Smooth muscle cell (in vitro differentiated cells): ENCODE results near the gene AGTRAP. TPM values are rescaled to one million over a fixed set of nuclear protein-coding genes. Genes with fewer than 3 reads are reported as not detected.

Experiments used
- DNase-seq: peaks from one replicate; lab custom pipeline; 2025; ENCODE audit not compliant: unreplicated experiment; lab: John Stamatoyannopoulos, UW
- H2AFZ ChIP-seq: fragments of 200-600 bp; sonication (generic); 2 replicates; pipeline ENCODE4 v1.6.0; 2016; ENCODE audit warnings: antibody characterized with exemption, low read depth, mild to moderate bottlenecking
- H3F3A ChIP-seq: fragments of 200-600 bp; sonication (generic); 2 replicates; pipeline ENCODE4 v1.6.0; 2017; ENCODE audit warnings: antibody characterized with exemption, low read depth
- H3K27ac ChIP-seq: fragments of 200-600 bp; sonication (generic); 2 replicates; pipeline ENCODE4 v1.5.1; 2016; ENCODE audit warnings: low read depth, mild to moderate bottlenecking
- H3K27me3 ChIP-seq: fragments of 200-600 bp; sonication (generic); 2 replicates; pipeline ENCODE4 v1.6.1; 2016; ENCODE audit warnings: low read depth, mild to moderate bottlenecking
- H3K36me3 ChIP-seq: fragments of 200-600 bp; sonication (generic); 2 replicates; pipeline ENCODE4 v1.5.1; 2016; ENCODE audit warnings: low read depth
- H3K4me1 ChIP-seq: fragments of 200-600 bp; sonication (generic); 2 replicates; pipeline ENCODE4 v1.5.1; 2016; ENCODE audit warnings: low read depth
- H3K4me2 ChIP-seq: fragments of 200-600 bp; sonication (generic); 2 replicates; pipeline ENCODE4 v1.6.0; 2016; ENCODE audit warnings: mild to moderate bottlenecking
- H3K4me3 ChIP-seq: fragments of 200-600 bp; sonication (generic); 2 replicates; pipeline ENCODE4 v1.5.1; 2016; ENCODE audit warnings: mild to moderate bottlenecking
- H3K79me2 ChIP-seq: fragments of 200-600 bp; sonication (generic); 2 replicates; pipeline ENCODE4 v1.6.0; 2016; ENCODE audit warnings: low read depth, mild to moderate bottlenecking
- H3K9ac ChIP-seq: fragments of 200-600 bp; sonication (generic); 2 replicates; pipeline ENCODE4 v1.6.0; 2016; ENCODE audit warnings: low read depth
- H3K9me3 ChIP-seq: fragments of 200-600 bp; sonication (generic); replicated peaks from 2 replicates; pipeline ENCODE4 v1.5.1; 2016; ENCODE audit warnings: low read depth
- H4K20me1 ChIP-seq: fragments of 200-600 bp; sonication (generic); 2 replicates; pipeline ENCODE4 v1.6.0; 2016; ENCODE audit warnings: low read depth
- WGBS: methylation state at CpG from one replicate; pipeline ENCODE4 v1.1.7; 2016; ENCODE audit warnings: low lambda C conversion rate; 5-methylcytosine and 5-hydroxymethylcytosine counted together
- polyA plus RNA-seq: library from polyadenylated mRNA; unstranded; fragments of >200 nt; fragmentation: Nextera tagmentation; extraction: Ambion mirVana; gene quantifications from 2 replicates; pipeline ENCODE4 v1.2.1, GENCODE V29; 2016
- total RNA-seq: library from RNA; depleted of rRNA; stranded (reverse); fragments of >200 nt; gene quantifications from 2 replicates; pipeline ENCODE4 v1.2.3, GENCODE V29; 2014
- TF ChIP-seq, protein P1 (sequence below): fragments of 200-600 bp; sonication (generic); IDR thresholded peaks from 2 replicates; pipeline ENCODE4 v1.5.1; 2017; ENCODE audit warnings: borderline replicate concordance, mild to moderate bottlenecking, antibody characterized with exemption; ENCODE audit not compliant: insufficient read depth, poor library complexity, severe bottlenecking

AGTRAP gene
- total and polyA plus RNA-seq, 2 experiments from 2014 or later, result 30.9 to 76.8 TPM

DNA sequence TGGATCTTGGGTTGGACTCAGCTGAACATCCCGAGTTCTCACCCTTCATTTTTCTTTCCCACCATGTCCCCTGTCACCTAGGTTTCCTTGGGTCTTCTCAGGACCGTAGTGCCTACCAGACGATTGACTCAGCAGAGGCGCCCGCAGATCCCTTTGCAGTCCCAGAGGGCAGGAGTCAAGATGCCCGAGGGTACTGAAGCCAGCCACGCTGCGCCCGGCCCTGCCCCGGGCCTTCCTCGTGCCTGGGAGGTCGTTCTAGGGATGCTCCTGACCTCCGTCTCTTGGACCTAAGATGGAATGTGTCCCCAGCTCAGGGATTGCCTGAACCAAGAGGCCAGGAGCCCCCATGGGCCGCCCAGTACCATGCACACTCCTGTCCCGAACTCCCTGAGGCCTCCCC, 14.1 kb downstream of the AGTRAP start:
- Histone ChIP-seq H3K27me3 (no peaks in the 10 kb centered on the region), H3K4me2 (no peak overlapping the region), H3F3A (no peaks in the 10 kb centered on the region), H3K9me3 (no peaks in the 10 kb centered on the region), H3K79me2 (no peaks in the 10 kb centered on the region), H4K20me1 (peaks cover 5% of the 10 kb centered on the region), H3K9ac (no peak overlapping the region), H3K27ac (no peak overlapping the region), H3K36me3 (no peaks in the 10 kb centered on the region), H3K4me1 (no peaks in the 10 kb centered on the region), H3K4me3 (no peak overlapping the region), H2AFZ (no peak overlapping the region)
- TF ChIP-seq, protein P1, sequence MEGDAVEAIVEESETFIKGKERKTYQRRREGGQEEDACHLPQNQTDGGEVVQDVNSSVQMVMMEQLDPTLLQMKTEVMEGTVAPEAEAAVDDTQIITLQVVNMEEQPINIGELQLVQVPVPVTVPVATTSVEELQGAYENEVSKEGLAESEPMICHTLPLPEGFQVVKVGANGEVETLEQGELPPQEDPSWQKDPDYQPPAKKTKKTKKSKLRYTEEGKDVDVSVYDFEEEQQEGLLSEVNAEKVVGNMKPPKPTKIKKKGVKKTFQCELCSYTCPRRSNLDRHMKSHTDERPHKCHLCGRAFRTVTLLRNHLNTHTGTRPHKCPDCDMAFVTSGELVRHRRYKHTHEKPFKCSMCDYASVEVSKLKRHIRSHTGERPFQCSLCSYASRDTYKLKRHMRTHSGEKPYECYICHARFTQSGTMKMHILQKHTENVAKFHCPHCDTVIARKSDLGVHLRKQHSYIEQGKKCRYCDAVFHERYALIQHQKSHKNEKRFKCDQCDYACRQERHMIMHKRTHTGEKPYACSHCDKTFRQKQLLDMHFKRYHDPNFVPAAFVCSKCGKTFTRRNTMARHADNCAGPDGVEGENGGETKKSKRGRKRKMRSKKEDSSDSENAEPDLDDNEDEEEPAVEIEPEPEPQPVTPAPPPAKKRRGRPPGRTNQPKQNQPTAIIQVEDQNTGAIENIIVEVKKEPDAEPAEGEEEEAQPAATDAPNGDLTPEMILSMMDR, result no peak
- WGBS, result 98% methylated on average over 15 of the region's 15 CpGs
- DNase-seq, result no peak

DNA sequence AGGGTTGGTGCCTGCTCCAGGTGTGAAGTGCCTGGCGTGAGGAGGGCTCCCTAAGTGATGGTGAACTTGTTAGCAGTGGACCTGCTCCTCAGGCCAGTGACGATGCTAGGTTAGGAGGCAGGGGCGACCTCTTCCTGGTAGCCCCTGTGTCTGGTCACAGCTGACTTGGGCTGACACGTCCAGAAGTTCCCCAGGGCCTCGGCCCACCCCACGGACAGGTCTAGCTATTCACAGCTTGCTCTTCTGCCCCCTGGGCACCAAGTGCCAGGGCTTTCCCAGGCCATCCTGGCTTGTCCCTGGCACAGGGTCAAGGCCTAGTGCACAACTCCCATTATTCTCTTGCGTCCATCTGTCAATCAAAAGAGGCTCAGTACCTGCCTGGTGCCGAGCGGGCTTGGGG, 15.2 kb downstream of the AGTRAP start:
- TF ChIP-seq, protein P1, result no peak
- no peak overlapping the region for H2AFZ ChIP-seq
- H3K9me3 ChIP-seq, result no peaks in the 10 kb centered on the region
- H3K4me1 ChIP-seq, result no peaks in the 10 kb centered on the region
- H3K27ac ChIP-seq, result no peak overlapping the region
- no peak for DNase-seq
- H3K79me2 ChIP-seq, result no peaks in the 10 kb centered on the region
- H3K36me3 ChIP-seq, result no peaks in the 10 kb centered on the region
- H3F3A ChIP-seq, result no peaks in the 10 kb centered on the region
- WGBS, result 94% methylated on average over 9 of the region's 9 CpGs
- H3K9ac ChIP-seq, result no peak overlapping the region
- no peaks in the 10 kb centered on the region for H4K20me1 ChIP-seq
- H3K4me2 ChIP-seq, result no peak overlapping the region
- no peaks in the 10 kb centered on the region for H3K27me3 ChIP-seq
- no peak overlapping the region for H3K4me3 ChIP-seq

DNA sequence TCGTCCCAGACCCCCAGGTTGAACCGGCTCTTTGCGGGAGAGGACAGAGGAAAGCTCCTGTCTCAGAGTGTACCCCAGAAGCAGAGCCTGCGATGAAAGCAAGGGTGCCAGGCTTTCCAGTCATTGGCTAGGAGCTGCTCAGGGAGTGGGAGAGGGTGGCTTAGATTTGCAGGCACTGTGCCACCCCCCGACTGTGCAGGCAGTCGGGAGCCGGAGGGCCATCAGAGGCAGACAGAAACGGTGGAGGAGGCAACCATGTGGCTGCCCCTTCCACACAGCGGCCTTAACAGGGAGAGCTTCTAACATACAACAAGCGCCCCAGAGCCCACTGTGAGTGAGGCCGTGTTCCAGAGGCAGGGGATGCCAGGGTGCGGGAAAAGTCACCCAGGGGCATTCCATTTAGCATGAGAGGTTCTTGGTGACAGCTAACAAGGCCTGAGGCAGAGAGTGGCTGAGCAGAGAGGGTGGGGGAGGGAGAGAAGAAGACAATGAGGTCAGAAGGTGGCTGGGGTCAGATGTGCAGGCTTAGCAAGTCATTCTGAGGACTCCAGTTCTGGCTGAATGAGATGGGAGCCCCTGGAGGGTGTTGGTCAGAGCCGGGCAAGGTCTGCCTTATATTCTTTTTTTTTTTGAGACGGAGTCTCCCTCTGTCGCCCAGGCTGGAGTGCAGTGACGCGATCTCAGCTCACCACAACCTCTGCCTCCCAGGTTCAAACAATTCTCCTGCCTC, 16.6 kb downstream of the AGTRAP start:
- no peak overlapping the region for H3K27ac ChIP-seq
- H3K79me2 ChIP-seq, result no peaks in the 10 kb centered on the region
- no peaks in the 10 kb centered on the region for H3K36me3 ChIP-seq
- H3K4me1 ChIP-seq, result no peaks in the 10 kb centered on the region
- no peak overlapping the region for H2AFZ ChIP-seq
- H4K20me1 ChIP-seq, result no peaks in the 10 kb centered on the region
- H3K4me3 ChIP-seq, result no peak overlapping the region
- H3K9me3 ChIP-seq, result no peaks in the 10 kb centered on the region
- 78% methylated on average over 17 of the region's 17 CpGs for WGBS
- no peaks in the 10 kb centered on the region for H3F3A ChIP-seq
- H3K9ac ChIP-seq, result no peak overlapping the region
- H3K27me3 ChIP-seq, result no peaks in the 10 kb centered on the region
- no peak overlapping the region for H3K4me2 ChIP-seq
- TF ChIP-seq, protein P1, result no peak
- no peak for DNase-seq

DNA sequence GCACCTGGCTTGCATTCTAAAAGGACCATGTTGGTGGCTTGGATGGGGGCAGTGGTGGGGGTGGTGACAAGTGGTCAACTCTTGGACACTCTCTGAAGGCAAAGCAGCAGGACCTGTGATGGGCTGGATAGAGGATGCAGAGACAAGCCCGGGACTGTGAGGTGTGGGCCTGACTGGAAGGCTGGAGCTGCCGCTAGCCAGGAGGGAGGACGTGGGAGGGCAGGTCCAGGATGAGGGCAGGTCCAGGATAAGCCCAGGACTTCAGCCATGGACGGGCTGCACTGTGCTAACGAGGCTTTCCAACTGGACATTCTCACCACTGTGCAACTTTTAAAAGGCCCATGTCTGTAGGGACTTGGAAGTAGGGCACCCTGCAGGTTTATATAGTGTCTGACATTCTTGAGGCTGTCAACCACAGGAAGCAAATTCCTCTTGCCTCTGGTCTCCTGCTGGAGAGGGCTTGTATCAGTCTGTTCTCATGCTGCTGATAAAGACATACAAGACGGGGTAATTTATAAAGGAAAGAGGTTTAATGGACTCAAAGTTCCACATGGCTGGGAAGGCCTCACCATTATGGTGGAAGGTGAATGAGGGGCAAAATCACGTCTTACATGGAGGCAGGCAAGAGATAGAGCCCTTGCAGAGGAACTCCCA, 17.7 kb downstream of the AGTRAP start:
- WGBS, result 71% methylated on average over 7 of the region's 7 CpGs
- Histone ChIP-seq H3K36me3 (no peaks in the 10 kb centered on the region), H4K20me1 (no peaks in the 10 kb centered on the region), H3K9me3 (no peaks in the 10 kb centered on the region), H3K9ac (no peak overlapping the region), H3F3A (no peaks in the 10 kb centered on the region), H3K4me2 (no peak overlapping the region), H3K4me1 (no peaks in the 10 kb centered on the region), H3K27ac (no peak overlapping the region), H3K4me3 (no peak overlapping the region), H2AFZ (no peak overlapping the region), H3K27me3 (no peaks in the 10 kb centered on the region), H3K79me2 (no peaks in the 10 kb centered on the region)
- TF ChIP-seq, protein P1, result no peak
- no peak for DNase-seq
